DND-41 (cell line): ENCODE results near the gene ARHGEF4.

ENCODE experiments used
- EZH2 ChIP-seq: IDR thresholded peaks from 3 replicates; pipeline ENCODE4 v1.6.1; 2012; ENCODE audit warnings: borderline replicate concordance, low read depth, mild to moderate bottlenecking, moderate library complexity, low read length, inconsistent platforms; ENCODE audit not compliant: severe bottlenecking
- TF ChIP-seq, protein P1 (sequence below): IDR thresholded peaks from 2 replicates; pipeline ENCODE4 v1.5.1; 2012; ENCODE audit warnings: borderline replicate concordance, low read length, moderate library complexity, mild to moderate bottlenecking; ENCODE audit not compliant: poor library complexity, severe bottlenecking; ENCODE audit errors: extremely low read depth

GRCh38 chr2:131036269-131036668, 199.6 kb downstream of the ARHGEF4 start:
- TF ChIP-seq, protein P1, sequence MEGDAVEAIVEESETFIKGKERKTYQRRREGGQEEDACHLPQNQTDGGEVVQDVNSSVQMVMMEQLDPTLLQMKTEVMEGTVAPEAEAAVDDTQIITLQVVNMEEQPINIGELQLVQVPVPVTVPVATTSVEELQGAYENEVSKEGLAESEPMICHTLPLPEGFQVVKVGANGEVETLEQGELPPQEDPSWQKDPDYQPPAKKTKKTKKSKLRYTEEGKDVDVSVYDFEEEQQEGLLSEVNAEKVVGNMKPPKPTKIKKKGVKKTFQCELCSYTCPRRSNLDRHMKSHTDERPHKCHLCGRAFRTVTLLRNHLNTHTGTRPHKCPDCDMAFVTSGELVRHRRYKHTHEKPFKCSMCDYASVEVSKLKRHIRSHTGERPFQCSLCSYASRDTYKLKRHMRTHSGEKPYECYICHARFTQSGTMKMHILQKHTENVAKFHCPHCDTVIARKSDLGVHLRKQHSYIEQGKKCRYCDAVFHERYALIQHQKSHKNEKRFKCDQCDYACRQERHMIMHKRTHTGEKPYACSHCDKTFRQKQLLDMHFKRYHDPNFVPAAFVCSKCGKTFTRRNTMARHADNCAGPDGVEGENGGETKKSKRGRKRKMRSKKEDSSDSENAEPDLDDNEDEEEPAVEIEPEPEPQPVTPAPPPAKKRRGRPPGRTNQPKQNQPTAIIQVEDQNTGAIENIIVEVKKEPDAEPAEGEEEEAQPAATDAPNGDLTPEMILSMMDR: no peak
- TF ChIP-seq EZH2: no peak
